KG1 (cell line): ENCODE measurements around the gene SLC38A10.

Source experiments
- DNase-seq: peaks from one replicate; lab custom pipeline; 2025; lab: John Stamatoyannopoulos, UW

SLC38A10 gene

DNA sequence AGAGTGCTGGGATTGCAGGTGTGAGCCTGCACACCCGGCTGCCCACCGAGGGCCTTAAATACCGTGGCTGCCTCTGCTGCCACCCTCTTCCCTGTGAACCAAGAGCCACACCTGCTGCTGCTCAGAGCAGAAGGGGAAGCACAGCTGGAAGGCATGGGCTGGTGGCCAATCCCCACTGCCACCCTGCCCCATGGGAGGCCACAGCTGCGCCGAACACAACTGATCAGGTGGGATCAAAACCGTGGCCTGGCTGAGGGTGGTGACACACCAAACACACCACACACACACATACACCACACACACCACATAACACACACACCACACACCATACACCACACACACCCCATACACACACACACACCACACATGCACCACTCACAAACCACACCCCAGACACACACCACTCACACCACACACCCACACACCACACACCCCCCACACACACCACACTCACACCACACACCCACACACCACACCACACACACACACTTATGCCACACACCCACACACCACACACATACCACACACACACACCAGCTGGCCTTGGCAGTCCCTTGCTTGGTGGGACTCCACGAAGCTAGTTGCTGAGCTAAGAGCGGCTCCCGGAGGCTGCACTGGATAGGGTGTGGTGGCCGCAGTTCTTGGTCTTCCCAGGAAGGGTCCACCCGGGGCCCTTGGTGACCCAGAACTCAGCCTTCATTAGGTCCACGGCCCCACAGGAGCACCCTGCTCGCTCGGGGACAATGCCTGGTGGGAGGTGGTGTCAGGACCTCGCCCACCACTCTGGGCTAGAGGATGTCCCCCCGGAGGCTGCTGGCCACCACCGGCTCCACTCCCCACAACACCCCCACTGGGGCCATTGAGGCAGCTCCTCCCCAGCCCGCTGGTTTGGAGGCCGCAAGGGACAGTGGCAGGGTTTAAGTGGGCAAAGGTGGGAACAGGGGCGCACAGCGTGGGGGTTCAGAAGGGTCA, 87.2 kb downstream of the SLC38A10 start:
- no peak for DNase-seq

DNA sequence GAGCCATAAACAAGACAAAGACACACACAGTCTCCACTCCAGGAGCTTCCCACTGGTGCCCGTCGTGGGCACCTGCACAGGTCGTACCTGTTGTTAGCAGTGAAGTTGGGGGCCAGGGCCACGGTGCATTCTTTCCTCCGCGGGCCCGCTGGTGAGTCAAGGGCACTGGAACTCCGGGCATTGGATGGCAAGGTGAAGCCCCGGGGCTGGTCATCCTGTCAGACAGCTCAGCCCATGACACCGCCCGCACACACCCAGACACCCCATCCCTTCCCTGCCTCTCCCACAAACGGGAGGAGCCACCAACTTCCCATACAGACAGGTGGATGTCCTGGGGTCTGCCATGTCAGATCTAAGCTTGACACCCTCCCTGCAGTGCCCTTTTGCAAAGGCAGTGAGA, 88.5 kb downstream of the SLC38A10 start:
- DNase-seq: no peak

DNA sequence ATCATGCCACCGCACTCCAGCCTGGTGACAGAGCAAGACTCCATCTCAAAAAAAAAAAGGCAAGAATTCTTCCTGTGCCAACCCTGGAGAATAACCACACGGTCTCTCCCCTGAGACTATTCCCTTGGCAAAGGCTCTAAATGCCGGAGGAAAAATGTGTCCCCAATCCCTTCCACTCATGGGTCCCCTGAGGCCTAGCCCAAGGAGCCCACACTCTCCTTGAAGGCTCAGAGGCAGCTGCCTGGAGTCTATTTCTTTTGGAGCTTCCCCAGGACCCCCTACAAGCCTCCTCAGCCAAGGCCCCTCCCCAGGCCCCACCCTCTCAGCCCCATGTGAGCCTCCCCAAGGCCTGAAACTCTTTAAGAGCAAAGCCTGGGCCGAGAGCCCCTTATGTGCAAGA, 88.9 kb downstream of the SLC38A10 start:
- DNase-seq: no peak

DNA sequence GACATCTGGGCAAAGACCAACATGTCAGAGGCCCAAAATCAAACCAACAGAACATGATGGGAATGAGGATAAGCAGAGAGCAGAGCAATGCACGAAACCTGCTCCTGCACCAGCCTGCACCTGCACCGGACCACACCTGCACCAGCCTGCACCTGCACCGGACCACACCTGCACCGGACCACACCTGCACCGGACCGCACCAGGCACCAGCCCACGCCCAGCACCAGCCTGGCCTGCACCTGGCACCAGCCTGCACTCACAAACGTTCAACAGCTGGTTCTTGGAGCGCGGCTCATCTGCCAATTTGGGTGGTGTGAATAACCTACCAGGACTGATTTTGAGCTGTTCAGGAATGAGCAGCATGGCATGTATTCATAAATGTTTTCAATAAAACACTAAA, 90.5 kb downstream of the SLC38A10 start:
- no peak for DNase-seq

DNA sequence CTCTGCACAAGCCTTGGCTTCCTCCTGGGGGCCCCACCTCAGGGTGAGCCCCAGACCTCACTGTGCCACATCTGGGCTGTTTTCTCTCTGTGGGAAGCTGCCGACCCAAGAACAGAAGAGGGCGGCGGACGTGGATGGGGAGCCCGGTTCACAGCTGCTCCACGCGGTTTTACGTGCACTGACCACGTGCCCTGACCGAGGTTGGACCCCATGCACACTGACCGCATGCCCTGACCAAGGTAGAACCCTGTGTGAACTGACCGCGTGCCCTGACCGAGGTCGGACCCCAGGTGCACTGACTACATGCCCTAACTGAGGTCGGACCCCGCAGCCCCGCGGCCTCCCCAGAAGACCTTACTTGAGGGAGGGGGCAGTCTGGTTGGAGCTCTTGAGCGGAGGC, 92.0 kb downstream of the SLC38A10 start:
- DNase-seq: no peak

DNA sequence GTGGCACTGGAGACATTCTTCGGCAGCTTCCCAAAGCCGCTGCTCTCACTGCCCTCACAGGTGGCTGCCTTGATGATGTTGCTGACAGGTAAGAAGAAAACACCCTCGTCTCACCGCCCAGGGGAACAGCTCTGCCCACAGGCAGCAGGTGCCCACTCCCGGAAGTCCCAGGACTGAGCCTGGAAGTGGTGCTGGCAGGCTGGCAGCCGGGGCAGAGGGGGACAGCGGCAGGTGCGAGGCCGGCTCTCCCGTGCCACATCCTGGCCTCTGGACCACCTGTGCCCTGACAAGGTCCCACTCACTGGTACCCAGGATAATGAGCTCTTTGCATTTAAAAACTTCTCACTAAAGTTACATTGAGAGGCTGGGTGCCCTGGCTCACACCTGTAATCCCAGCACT, 92.8 kb downstream of the SLC38A10 start:
- no peak for DNase-seq

DNA sequence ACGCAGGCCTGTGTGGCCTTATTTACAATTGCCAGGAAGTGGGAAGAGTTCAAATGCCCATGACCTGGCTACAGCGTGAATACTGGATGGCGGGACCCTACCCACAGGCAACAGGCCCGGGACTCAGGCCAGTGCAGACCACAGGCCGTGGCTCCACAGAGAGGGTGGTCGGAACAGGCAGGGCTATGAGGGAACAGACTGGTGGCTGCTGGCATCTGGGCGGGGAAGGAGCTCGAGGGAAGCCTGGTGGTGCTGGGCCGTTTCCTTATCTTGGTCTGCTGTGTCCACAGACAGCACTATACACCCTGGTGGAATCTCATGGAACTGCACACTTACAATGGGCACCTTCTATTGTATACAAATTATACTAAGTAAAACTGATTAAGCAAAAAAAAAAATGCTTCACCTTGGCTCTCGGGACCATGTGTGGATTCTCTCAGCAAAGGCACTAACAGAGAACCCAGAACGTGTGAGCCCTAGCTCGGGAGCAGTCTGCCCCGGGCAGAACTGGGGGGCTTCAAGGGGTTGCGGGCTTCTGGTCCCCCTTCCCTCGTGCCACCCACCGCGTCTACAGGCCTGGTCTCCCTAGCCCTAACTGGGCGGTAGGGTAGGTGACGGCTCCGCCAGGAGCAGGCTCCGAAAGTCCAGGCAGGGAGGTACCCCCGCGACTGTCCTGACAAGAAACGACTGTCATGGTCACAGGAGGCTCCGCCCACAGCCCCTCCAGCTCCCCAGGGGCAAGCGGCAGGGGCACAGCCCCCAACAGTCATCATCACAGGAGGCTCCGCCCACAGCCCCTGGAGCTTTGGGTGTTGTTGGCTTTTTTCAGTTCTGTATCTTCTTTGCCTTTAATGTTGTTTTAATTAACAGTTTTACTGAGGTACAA, 94.2 kb downstream of the SLC38A10 start:
- DNase-seq: peak; percentile 3

DNA sequence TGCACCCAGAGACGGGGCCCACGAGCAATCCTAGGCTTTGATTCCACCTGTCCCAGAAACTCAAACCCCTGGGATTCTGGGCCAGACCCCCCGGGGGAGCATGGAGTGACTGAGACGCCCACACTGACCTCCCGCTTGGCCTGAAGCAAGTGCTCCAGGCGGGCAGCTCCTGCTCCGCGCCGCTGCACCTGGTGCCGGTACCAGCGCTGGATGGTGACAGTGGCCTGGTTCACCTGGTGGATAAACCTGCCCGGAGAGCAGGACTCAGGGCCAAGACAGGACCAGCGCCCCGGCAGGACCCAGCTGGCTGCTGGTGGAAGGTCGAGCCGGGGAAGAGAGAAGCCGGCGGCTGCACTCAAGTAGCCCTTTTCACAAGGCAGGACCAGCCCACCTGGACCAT, 94.9 kb downstream of the SLC38A10 start:
- no peak for DNase-seq

DNA sequence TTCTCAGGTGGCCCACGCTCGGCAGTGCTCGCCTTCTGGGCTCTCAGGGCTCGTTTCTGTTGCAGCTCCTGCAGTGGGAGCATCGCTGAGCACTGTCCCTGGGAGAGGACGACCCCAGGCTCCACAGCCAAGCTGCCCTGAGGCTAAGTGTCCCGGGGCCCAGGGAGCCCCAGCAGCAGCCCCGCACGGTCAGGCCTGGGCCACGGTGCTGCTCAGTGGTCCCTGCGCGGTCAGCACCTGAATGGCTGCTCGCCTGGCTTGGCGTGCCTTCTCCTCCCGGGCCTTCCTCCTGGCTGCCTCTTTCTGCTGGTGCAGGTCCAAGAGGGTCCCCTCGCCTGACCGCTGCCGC, 95.7 kb downstream of the SLC38A10 start:
- no peak for DNase-seq

DNA sequence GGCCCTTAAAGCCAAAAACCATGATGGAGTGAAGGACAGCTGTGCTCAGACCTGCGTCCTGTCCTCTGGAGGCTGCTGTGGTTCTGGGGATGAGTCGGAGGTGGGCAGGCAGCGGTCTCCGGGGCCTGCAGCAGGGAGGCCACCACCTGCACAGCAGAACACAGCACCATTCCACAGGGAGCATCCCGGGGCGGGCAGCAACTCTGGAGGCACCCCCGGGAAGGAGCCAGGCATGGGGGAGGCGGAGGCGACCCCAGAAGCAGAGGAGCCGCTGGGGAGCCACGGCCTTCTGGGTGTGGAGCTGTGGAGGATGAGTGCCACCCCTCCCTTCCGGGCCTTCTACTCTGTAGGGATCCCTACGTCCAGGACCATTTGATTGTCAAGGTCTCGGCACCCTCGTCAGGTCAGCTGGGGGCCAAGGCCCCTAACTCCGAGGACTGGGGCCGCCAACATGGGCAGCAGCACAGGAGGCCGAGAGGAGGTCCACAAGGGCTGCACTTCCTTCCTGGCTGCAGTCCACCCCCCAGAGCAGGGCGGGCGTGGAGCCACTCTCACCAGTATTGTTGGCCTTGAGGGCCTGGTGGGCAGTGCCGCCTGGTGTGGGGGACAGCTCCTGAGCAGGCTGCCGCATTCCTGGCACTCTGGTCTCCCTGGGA, 96.2 kb downstream of the SLC38A10 start:
- DNase-seq: no peak

DNA sequence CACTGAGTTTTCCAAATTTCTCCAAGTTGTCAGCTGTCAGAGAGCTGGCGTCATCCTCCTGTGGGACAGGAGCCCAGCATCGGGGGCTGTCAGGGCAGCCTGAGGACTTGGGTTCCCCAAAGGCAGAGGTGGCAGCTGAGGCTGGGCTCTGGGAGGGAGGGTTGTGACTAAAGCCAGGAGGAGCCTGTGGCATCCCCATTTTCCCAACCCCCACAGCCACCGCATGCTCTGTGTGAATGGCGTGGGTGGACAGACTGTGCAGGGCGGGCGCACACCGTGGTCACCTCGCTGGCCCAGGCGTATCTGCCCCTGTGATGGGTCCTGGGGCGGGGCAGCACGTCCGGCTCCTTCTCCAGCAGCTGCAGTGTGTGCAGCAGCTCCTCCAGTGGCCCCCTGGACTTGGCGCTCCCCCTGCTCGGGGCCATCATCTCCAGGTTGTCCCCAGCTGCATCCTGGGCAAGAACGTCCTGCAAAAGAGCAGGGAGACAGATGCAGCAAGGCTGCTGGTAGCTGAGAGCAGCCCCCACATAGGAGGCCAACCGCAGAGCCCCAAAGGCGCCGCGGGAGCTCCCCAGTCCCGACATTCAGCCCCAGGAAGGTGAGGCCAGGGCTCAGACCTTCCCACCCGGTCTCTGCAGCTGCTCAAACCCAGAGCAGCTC, 97.1 kb downstream of the SLC38A10 start:
- no peak for DNase-seq

DNA sequence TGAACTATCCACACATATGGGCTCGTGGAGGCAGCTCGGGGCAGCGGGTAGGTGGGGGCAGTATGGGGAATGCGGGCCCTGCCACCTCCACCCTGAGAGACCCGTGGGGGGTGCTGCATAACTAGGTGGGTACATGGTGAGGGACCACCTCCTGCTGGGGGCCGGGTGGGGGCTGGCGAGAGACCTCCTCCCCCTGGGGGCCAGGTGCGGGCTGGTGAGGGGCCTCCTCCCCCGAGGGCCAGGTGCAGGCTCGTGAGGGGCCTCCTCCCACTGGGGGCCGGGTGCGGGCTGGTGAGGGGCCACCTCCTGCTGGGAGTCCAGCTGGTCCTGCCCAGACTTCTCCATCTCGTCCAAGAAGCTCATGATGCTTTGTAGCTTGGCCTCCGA, 97.7 kb downstream of the SLC38A10 start:
- no peak for DNase-seq

DNA sequence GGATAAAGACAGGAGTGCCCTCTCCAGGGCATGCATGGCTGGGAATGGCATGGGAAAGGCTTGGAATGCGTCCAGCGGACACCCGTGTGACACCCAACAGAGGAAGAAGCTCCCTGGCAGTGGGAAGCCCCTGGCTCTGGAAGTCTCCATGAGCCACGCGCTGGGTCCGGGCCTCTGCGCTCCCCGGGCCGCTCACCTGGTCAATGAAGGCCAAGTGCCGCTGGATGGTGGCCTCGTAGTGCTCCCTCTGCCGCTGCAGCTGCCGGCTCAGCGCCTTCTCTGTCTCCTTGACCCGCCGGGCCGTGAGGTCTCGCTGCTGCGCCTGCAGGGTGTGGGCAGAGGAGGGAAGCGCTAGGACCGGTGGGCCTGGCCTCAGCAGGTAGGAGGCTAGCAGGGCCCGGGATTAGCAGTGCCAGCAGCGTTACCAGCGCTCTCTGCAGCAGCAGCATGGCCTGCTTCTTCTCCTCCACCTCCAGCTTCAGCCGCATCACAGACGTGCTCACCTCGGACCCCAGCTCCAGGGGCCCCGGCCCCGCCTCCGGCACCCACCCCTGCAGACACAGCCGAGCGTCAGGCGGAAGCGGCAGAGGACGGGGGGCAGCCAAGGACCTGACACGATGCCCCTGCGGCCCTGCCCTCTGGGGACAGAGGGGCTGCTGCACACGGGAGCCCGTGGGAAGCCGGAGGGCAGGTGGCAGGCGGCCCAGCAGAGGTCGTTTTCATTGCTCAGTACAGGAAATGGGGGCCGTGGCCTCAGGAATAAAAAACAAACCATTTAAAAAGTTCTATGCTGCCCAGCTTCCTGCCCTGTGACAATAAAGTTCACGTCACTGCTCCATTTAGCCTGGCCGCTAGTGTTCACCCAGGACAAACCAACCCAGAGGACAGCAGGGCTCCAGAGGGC, 98.3 kb downstream of the SLC38A10 start:
- no peak for DNase-seq

DNA sequence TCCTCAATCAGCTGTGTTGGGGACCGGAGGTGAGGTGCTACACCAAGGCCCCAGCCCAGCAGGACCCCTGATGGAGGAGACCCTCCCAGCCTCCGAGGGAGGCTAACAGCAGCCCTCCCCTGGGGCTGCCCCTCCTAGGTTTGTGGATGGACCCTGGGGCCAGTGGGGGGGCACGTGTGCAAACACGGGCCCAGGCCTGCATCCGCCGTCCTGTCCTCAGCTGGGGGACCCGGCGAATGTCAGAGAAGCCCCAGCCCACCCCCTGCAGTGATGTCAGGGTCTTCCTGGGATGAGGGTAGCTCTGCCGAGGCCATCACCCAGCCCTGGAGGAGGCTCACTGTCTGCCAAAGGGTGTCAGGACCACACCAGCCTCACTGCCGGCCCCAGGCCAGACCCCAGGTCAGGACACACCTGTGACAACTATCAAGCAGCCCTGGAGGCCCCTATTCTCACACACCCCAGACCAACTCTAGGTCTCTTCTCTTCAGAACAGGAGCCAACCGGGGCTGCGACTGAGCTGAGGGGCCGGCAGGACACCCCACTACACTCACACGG, 99.1 kb downstream of the SLC38A10 start:
- no peak for DNase-seq
